H1 (cell line): Measurements from ENCODE around the gene IGFBP4. TPM values are rescaled to one million over a fixed set of nuclear protein-coding genes. Genes with fewer than 3 reads are reported as not detected.
A peak's percentile ranks its signal among the peaks of the same experiment; 100 is the strongest.

Source experiments
- CTCF ChIA-PET: fragments of 300-600 bp; sonication (Branson Sonifier 250); formaldehyde crosslinking; loops from one replicate; lab custom pipeline; 2021; ENCODE audit not compliant: partially characterized antibody; lab: Charles Lee
- POLR2A ChIA-PET: fragments of 300-600 bp; sonication (Branson Sonifier 250); formaldehyde crosslinking; loops from one replicate; lab custom pipeline; 2021; ENCODE audit warnings: inconsistent platforms; ENCODE audit not compliant: partially characterized antibody; lab: Charles Lee
- DNase-seq, 2 experiments: peaks; one replicate each; pipeline versions ENCODE4 v3.0.0 to v3.0.0-alpha.2; 2010 to 2022; ENCODE audit warnings: low spot score in 2 of 2, low read depth in 1 of 2, mixed read lengths in 1 of 2
- FAIRE-seq: peaks from 2 replicates; lab custom pipeline; 2011; peaks lifted over from hg19 to GRCh38; lab: Jason Lieb, UNC
- H2AFZ ChIP-seq: 2 replicates; pipeline ENCODE4 v1.8.1; 2012; ENCODE audit warnings: low read length, inconsistent platforms
- H2AK5ac ChIP-seq: 2 replicates; pipeline ENCODE4 v1.6.1; 2013; ENCODE audit warnings: low read depth, low read length
- H2BK120ac ChIP-seq: replicated peaks from 2 replicates; pipeline ENCODE3; 2013; ENCODE audit warnings: low read depth, low read length, inconsistent platforms
- H2BK12ac ChIP-seq: 2 replicates; pipeline ENCODE4 v1.6.1; 2013; ENCODE audit warnings: low read depth, low read length
- H2BK15ac ChIP-seq: 2 replicates; pipeline ENCODE4 v1.6.1; 2013; ENCODE audit warnings: low read length
- H2BK20ac ChIP-seq: 2 replicates; pipeline ENCODE4 v1.6.1; 2013; ENCODE audit warnings: low read length
- H2BK5ac ChIP-seq: 2 replicates; pipeline ENCODE4 v1.6.1; 2013; ENCODE audit warnings: low read depth, low read length
- H3K14ac ChIP-seq: 2 replicates; pipeline ENCODE4 v1.6.1; 2013; ENCODE audit warnings: inconsistent platforms; ENCODE audit not compliant: insufficient read length
- H3K18ac ChIP-seq: 2 replicates; pipeline ENCODE4 v1.6.1; 2013; ENCODE audit warnings: low read length; ENCODE audit errors: extremely low read depth
- H3K23ac ChIP-seq: 2 replicates; pipeline ENCODE4 v1.6.1; 2013; ENCODE audit warnings: inconsistent platforms; ENCODE audit not compliant: insufficient read length
- H3K23me2 ChIP-seq: 2 replicates; pipeline ENCODE4 v1.6.1; 2013; ENCODE audit warnings: low read depth, low read length
- H3K27ac ChIP-seq: 2 replicates; pipeline ENCODE4 v1.6.1; 2011; ENCODE audit warnings: low read depth, low read length, inconsistent platforms
- H3K27me3 ChIP-seq, 4 experiments: replicated peaks in 1 of 4; 1 replicate in 1 of 4; 2 replicates in 3 of 4; pipeline versions ENCODE4 v1.6.1 to v1.8.1; 2011 to 2013; ENCODE audit warnings: low read length in 3 of 4, mild to moderate bottlenecking in 3 of 4, inconsistent platforms in 2 of 4, mixed read lengths in 2 of 4, moderate library complexity in 1 of 4; ENCODE audit not compliant: control insufficient read depth in 3 of 4, insufficient read depth in 3 of 4; ENCODE audit errors: extremely low read depth in 1 of 4
- H3K36me3 ChIP-seq, 4 experiments: 2 replicates each; pipeline versions ENCODE4 v1.6.1 to v1.8.1; 2011 to 2013; ENCODE audit warnings: mild to moderate bottlenecking in 4 of 4, low read length in 3 of 4, moderate library complexity in 2 of 4, control low read depth in 1 of 4, inconsistent platforms in 1 of 4; ENCODE audit not compliant: insufficient read depth in 4 of 4, control insufficient read depth in 2 of 4
- H3K4ac ChIP-seq: replicated peaks from 2 replicates; pipeline ENCODE3; 2013; ENCODE audit warnings: low read length, low read depth, mixed read lengths, inconsistent platforms; ENCODE audit not compliant: insufficient read length
- H3K4me1 ChIP-seq, 4 experiments: replicated peaks in 1 of 4; 1 replicate in 1 of 4; 2 replicates in 3 of 4; pipeline versions ENCODE4 v1.6.1 to v1.8.1; 2011 to 2013; ENCODE audit warnings: low read length in 3 of 4, inconsistent platforms in 2 of 4, mixed read lengths in 1 of 4; ENCODE audit not compliant: insufficient read depth in 4 of 4, control insufficient read depth in 3 of 4
- H3K4me2 ChIP-seq, 2 experiments: 2 replicates each; pipeline versions ENCODE4 v1.6.1 to v1.8.1; 2011 to 2013; ENCODE audit warnings: low read depth in 2 of 2, low read length in 2 of 2, control low read depth in 1 of 2, inconsistent platforms in 1 of 2, mild to moderate bottlenecking in 1 of 2; ENCODE audit not compliant: insufficient read depth in 1 of 2
- H3K4me3 ChIP-seq, 4 experiments: fragments of 200-600, 300-600 bp in 1 of 4; sonication (generic), shearing (Covaris generic), sonication (Bioruptor Twin) in 1 of 4; 2 replicates each; pipeline versions ENCODE4 v1.5.1 to v1.8.1; 2011 to 2016; ENCODE audit warnings: low read length in 4 of 4, low read depth in 3 of 4, control low read depth in 2 of 4, inconsistent platforms in 2 of 4, mild to moderate bottlenecking in 2 of 4, mixed read lengths in 1 of 4, moderate library complexity in 1 of 4; ENCODE audit not compliant: insufficient read depth in 2 of 4; ENCODE audit errors: extremely low read depth in 1 of 4
- H3K56ac ChIP-seq: replicated peaks from 2 replicates; pipeline ENCODE3; 2013; ENCODE audit warnings: low read depth, mild to moderate bottlenecking, mixed read lengths, low read length, inconsistent platforms; ENCODE audit not compliant: insufficient read length
- H3K79me1 ChIP-seq: 2 replicates; pipeline ENCODE4 v1.6.1; 2013; ENCODE audit warnings: low read depth, low read length, control low read depth
- H3K79me2 ChIP-seq, 2 experiments: 2 replicates each; pipeline versions ENCODE4 v1.6.1 to v1.8.1; 2012 to 2013; ENCODE audit warnings: low read length in 2 of 2, mild to moderate bottlenecking in 2 of 2, inconsistent platforms in 1 of 2; ENCODE audit not compliant: insufficient read depth in 2 of 2, control insufficient read depth in 1 of 2
- H3K9ac ChIP-seq, 4 experiments: replicated peaks in 1 of 4; 1 replicate in 1 of 4; 2 replicates in 3 of 4; pipeline versions ENCODE4 v1.6.1 to v1.8.1; 2011 to 2013; ENCODE audit warnings: low read depth in 3 of 4, low read length in 3 of 4, control low read depth in 2 of 4, mild to moderate bottlenecking in 2 of 4, moderate library complexity in 2 of 4, inconsistent platforms in 1 of 4; ENCODE audit errors: extremely low read depth in 1 of 4
- H3K9me3 ChIP-seq, 2 experiments: 2 replicates each; pipeline versions ENCODE4 v1.6.1 to v1.8.1; 2012 to 2013; ENCODE audit warnings: mild to moderate bottlenecking in 2 of 2, moderate library complexity in 2 of 2, control low read depth in 1 of 2, inconsistent platforms in 1 of 2, low read depth in 1 of 2, low read length in 1 of 2, mixed read lengths in 1 of 2; ENCODE audit not compliant: insufficient read depth in 2 of 2
- H4K20me1 ChIP-seq, 2 experiments: replicated peaks in 1 of 2; 2 replicates each; pipeline versions ENCODE3 to v1.8.1; 2011 to 2013; ENCODE audit warnings: inconsistent platforms in 2 of 2, low read length in 2 of 2, mild to moderate bottlenecking in 1 of 2; ENCODE audit not compliant: insufficient read depth in 2 of 2, control insufficient read depth in 1 of 2
- H4K5ac ChIP-seq: 2 replicates; pipeline ENCODE4 v1.6.1; 2013; ENCODE audit warnings: low read length, low read depth, mixed read lengths, inconsistent platforms; ENCODE audit not compliant: insufficient read length
- H4K8ac ChIP-seq: 2 replicates; pipeline ENCODE4 v1.8.0; 2013; ENCODE audit warnings: mild to moderate bottlenecking, moderate library complexity, low read length, inconsistent platforms; ENCODE audit not compliant: insufficient read depth; ENCODE audit errors: extremely low read depth
- H4K91ac ChIP-seq: replicated peaks from 2 replicates; pipeline ENCODE3; 2013; ENCODE audit warnings: low read length, mixed read lengths, inconsistent platforms; ENCODE audit not compliant: insufficient read length
- CHD2 ChIP-seq: IDR thresholded peaks from 2 replicates; pipeline ENCODE4 v1.6.1; 2012; ENCODE audit warnings: low read length, improper control_type of control experiment
- EGR1 ChIP-seq: IDR thresholded peaks from 2 replicates; pipeline ENCODE4 v1.6.1; 2011; ENCODE audit warnings: low read depth, low read length, borderline replicate concordance
- EZH2 ChIP-seq: fragments of 200-600 bp; sonication (generic); IDR thresholded peaks from 2 replicates; pipeline ENCODE4 v1.7.1; 2012; ENCODE audit warnings: low read depth, mild to moderate bottlenecking, moderate library complexity, low read length, inconsistent platforms; ENCODE audit not compliant: severe bottlenecking
- NRF1 ChIP-seq: IDR thresholded peaks from 2 replicates; pipeline ENCODE4 v1.6.1; 2011; ENCODE audit warnings: mild to moderate bottlenecking, low read depth, low read length, improper control_type of control experiment
- RNF2 ChIP-seq: fragments of 200-900, 300-1000 bp; sonication (generic); IDR thresholded peaks from 2 replicates; pipeline ENCODE4 v1.7.1; 2016; ENCODE audit warnings: borderline replicate concordance, low read depth, mild to moderate bottlenecking, antibody characterized with exemption, low read length; ENCODE audit not compliant: poor library complexity, severe bottlenecking; ENCODE audit errors: missing control alignments
- TBP ChIP-seq: IDR thresholded peaks from 2 replicates; pipeline ENCODE4 v1.6.1; 2011; ENCODE audit warnings: low read depth, low read length, improper control_type of control experiment
- TCF12 ChIP-seq: IDR thresholded peaks from 2 replicates; pipeline ENCODE4 v1.6.1; 2011; ENCODE audit warnings: low read depth, mild to moderate bottlenecking, low read length
- YY1 ChIP-seq: IDR thresholded peaks from 2 replicates; pipeline ENCODE4 v1.6.1; 2011; ENCODE audit warnings: low read depth, mild to moderate bottlenecking, low read length
- WGBS, 2 experiments: shearing (Covaris generic) in 1 of 2; methylation state at CpG; one replicate each; pipeline versions ENCODE4 v1.1.6 to v1.1.7; 2013 to 2015; ENCODE audit warnings: low lambda C conversion rate in 2 of 2, mixed read lengths in 2 of 2, inconsistent platforms in 1 of 2, low coverage in 1 of 2, missing lambda C conversion rate in 1 of 2; ENCODE audit not compliant: insufficient replicate concordance in 2 of 2, insufficient coverage in 1 of 2, insufficient read length in 1 of 2; ENCODE audit errors: extremely low coverage in 1 of 2, missing lambda C conversion rate in 1 of 2; 5-methylcytosine and 5-hydroxymethylcytosine counted together
- polyA plus RNA-seq, 7 experiments: library from polyadenylated mRNA; depleted of rRNA in 3 of 7; stranded (reverse) in 5 of 7; unstranded in 2 of 7; fragments of >200 nt in 5 of 7; fragments of 200-250 nt in 2 of 7; gene quantifications; 1 replicate in 5 of 7; 2 replicates in 1 of 7; 4 replicates in 1 of 7; pipeline versions ENCODE4 v1.2.1 to v1.2.3, GENCODE V29; 2011 to 2013; ENCODE audit warnings: missing spikeins in 2 of 7, mixed read lengths in 2 of 7
- total RNA-seq: library from RNA; stranded (reverse); fragmentation: NEBNext Ultra II Directional; extraction: Animal tissue kit (Norgen Biotek cat#: 25700); gene quantifications from 2 replicates; pipeline ENCODE4 v1.2.1, GENCODE V29; 2021
- TF ChIP-seq, protein P1 (sequence below): IDR thresholded peaks from 2 replicates; pipeline ENCODE4 v1.6.1; 2012; ENCODE audit warnings: inconsistent platforms

IGFBP4 gene
- total and polyA plus RNA-seq, 2 of the 8 experiments (the other 6 are each of a cell fraction or from before 2014, with no cell fraction given), result 85.5 to 105 TPM

DNA sequence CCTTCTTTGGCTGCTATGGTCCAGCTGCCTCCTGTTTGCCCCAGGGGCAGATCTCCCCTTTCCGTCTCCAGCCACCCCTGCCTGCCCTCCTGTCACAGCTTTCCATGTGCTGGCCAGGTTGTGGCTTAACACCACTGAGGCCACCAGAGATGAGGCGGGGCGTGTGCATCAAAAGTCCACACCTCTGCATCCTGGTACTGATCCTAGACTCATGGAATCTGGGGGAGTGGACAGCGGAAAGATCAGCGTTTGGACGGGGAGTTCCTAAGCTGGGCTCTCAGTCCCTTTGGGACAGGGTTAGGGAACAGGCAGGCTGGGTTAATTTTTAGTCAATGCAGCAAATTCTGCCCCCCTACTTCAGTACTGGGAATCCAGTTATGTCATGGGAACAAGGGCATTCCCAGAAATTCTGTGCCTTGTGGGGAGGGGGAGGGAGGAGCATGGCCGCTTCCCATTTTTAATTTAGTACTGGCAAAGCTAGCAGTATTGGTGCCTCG is 3.9 kb downstream of the IGFBP4 start:
- Histone ChIP-seq H3K4me1 (peaks cover 5 to 27% (median 13%) of the 10 kb centered on the region in 4 experiments), H4K5ac (no peak overlapping the region), H4K91ac (no peak overlapping the region), H4K20me1 (peaks cover 2 to 4% of the 10 kb centered on the region in 2 experiments), H3K79me1 (peaks cover 11% of the 10 kb centered on the region), H2BK20ac (no peak overlapping the region), H3K23ac (no peak overlapping the region), H4K8ac (no peak overlapping the region), H3K4ac (no peak overlapping the region), H3K9ac (no peak overlapping the region), H2BK12ac (0 out of 2 replicates have a peak overlapping the region, but pooled peaks have one; percentile 53), H3K4me2 (no peak overlapping the region; a peak in 1 of 4 replicates), H3K4me3 (no peak overlapping the region), H2BK5ac (0 out of 2 replicates have a peak overlapping the region, but pooled peaks have one; percentile 49), H3K27me3 (peaks cover 0 to 4% (median 0%) of the 10 kb centered on the region in 4 experiments; a peak in 3 of 7 replicates), H2AFZ (no peak overlapping the region), H2BK15ac (0 out of 2 replicates have a peak overlapping the region, but pooled peaks have one; percentile 14), H3K27ac (no peak overlapping the region), H3K9me3 (no peaks in the 10 kb centered on the region), H3K56ac (no peak overlapping the region), H3K36me3 (no peaks in the 10 kb centered on the region), H3K79me2 (peaks cover 0 to 54% of the 10 kb centered on the region in 2 experiments; a peak in 3 of 4 replicates), H3K23me2 (peaks cover 14% of the 10 kb centered on the region), H2AK5ac (no peak overlapping the region), H3K14ac (no peak overlapping the region), H2BK120ac (no peak overlapping the region), H3K18ac (peak overlapping the region; percentile 3; the same call in 1 of the 2 replicates)
- TF ChIP-seq RNF2 (no peak), TBP (no peak), EGR1 (no peak), EZH2 (no peak), TCF12 (no peak), YY1 (no peak), CHD2 (no peak), NRF1 (no peak)
- TF ChIP-seq, protein P1, sequence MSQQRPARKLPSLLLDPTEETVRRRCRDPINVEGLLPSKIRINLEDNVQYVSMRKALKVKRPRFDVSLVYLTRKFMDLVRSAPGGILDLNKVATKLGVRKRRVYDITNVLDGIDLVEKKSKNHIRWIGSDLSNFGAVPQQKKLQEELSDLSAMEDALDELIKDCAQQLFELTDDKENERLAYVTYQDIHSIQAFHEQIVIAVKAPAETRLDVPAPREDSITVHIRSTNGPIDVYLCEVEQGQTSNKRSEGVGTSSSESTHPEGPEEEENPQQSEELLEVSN, result no peak
- POLR2A ChIA-PET, result interaction anchor here (0.7 to 2.0 kb wide), 8 partner anchors 9 to 378 kb away, joined by 3 to 5 read pairs (median 4); no protein-coding TSS in a partner anchor
- FAIRE-seq (no peak), DNase-seq (no peak)
- WGBS, 2 experiments, result 86% methylated on average over 8 of the region's 8 CpGs; no CpG with 5 or more reads in 1 of the 2 experiments
- CTCF ChIA-PET, result interaction anchor here (0.9 to 34.1 kb wide), 14 partner anchors 2 to 173 kb away, joined by 3 to 739 read pairs (median 6); partner anchors contain the start of gene IGFBP4
